ENCODE measurements around the gene ACOX3.
A peak's percentile ranks its signal among the peaks of the same experiment; 100 is the strongest.

The ACOX3 gene

DNA sequence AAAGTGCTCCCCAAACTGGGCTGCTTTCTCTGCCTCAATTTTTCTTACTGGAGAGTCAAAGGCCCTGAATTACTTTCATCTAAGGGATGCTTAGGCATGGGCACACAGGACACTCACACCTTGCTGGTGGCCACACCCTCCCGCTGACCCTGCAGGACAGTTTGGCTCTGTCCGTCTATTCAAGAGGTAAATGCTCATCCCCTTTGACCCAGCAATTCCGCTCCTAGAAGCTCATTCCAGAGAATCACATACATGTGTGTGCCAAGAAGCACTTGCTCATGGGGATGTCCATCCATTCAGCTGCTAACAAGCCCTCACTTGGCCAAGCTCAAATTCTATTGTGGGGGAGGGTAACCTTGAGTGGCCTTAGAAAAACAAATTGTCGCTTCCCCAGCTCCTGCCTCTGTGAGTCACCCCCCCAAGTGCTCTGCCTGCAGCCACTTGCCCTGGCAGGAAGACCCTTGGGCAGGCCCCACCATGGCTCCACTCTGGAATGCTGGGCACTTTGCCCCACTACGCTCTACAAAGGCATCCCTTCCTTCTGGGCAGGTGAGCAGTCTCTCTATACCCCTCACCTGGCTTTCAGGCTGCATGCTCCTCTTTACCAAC, 116.5 kb downstream of the ACOX3 start:
- TF ChIP-seq, protein P1, sequence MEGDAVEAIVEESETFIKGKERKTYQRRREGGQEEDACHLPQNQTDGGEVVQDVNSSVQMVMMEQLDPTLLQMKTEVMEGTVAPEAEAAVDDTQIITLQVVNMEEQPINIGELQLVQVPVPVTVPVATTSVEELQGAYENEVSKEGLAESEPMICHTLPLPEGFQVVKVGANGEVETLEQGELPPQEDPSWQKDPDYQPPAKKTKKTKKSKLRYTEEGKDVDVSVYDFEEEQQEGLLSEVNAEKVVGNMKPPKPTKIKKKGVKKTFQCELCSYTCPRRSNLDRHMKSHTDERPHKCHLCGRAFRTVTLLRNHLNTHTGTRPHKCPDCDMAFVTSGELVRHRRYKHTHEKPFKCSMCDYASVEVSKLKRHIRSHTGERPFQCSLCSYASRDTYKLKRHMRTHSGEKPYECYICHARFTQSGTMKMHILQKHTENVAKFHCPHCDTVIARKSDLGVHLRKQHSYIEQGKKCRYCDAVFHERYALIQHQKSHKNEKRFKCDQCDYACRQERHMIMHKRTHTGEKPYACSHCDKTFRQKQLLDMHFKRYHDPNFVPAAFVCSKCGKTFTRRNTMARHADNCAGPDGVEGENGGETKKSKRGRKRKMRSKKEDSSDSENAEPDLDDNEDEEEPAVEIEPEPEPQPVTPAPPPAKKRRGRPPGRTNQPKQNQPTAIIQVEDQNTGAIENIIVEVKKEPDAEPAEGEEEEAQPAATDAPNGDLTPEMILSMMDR (IDR thresholded peaks at IDR 0.05; ENCODE audit: insufficient read depth, low read depth, low read length, missing control alignments) = no peak
- no peak overlapping the region for H3K4me3 ChIP-seq (ENCODE audit: low read length)
- peak; percentile 75 for DNase-seq (ENCODE audit: low read depth)

- H3K4me3 ChIP-seq (ENCODE audit: low read length) = no peak overlapping the region
- TF ChIP-seq, protein P1 (IDR thresholded peaks at IDR 0.05; ENCODE audit: insufficient read depth, low read depth, low read length, missing control alignments) = no peak
- no peak for DNase-seq (ENCODE audit: low read depth)
Measured at GRCh38 chr4:8322794-8323704, 117.5 kb downstream of the ACOX3 start.

DNA sequence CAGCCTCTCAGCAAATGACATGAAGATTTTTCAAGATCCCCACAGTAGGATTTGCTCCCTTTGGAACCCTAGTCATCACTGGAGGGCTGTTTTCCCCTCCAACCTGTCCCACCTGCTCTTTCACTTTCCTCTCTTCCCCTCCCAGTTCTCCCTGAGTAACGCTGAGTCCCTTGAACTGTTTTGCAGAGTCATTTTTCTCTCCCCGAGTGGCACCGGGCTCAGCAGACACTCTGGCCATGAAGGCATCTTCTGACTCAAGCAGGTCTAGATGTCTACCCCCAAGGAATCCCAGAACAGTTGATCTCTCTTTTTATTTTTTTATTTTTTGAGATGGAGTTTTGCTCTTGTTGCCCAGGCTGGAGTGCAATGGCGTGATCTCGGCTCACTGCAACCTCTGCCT, 118.8 kb downstream of the ACOX3 start:
- H3K4me3 ChIP-seq (ENCODE audit: low read length) = no peak overlapping the region
- DNase-seq (ENCODE audit: low read depth) = no peak
- TF ChIP-seq, protein P1 (IDR thresholded peaks at IDR 0.05; ENCODE audit: insufficient read depth, low read depth, low read length, missing control alignments) = no peak

DNA sequence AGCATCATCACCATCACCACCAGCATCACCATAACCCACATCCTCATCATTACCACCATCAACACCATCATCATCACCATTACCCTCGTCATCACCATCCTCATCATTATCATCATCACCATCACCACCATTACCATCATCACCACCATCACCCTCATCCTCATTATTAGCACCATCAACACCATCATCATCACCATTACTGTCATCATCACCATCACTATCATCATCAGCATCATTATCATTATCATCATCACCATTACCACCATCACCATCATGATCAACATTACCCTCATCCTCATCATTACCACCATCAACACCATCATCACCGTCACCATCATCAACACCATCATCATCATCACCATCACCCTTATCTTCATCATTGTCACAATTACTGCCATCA, 119.3 kb downstream of the ACOX3 start:
- DNase-seq (ENCODE audit: low read depth) = no peak
- TF ChIP-seq, protein P1 (IDR thresholded peaks at IDR 0.05; ENCODE audit: insufficient read depth, low read depth, low read length, missing control alignments) = no peak
- H3K4me3 ChIP-seq (ENCODE audit: low read length) = no peak overlapping the region

DNA sequence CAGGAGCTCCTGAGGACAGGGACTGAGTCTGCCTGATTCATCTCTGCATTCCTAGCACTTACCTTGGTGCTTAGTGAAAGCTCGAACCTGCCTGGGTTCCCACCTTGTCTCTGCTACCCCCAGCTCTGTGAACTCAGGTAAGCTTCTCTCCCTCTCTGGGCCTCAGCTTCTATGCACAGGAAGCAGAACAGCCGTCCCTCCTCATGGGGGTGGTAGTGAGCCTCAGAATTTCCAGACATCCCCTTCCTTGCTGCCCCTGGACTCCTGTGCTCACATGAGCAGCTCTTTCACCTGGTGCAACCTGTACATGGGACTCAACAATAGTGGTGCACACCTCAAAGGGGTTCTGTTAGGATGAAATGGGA, 120.2 kb downstream of the ACOX3 start:
- peak; percentile 19 for DNase-seq (ENCODE audit: low read depth)

GRCh38 chr4:8319731-8320385, 120.7 kb downstream of the ACOX3 start:
- TF ChIP-seq, protein P1 (IDR thresholded peaks at IDR 0.05; ENCODE audit: insufficient read depth, low read depth, low read length, missing control alignments) = no peak
- peak; percentile 52 for DNase-seq (ENCODE audit: low read depth)
- no peak overlapping the region for H3K4me3 ChIP-seq (ENCODE audit: low read length)

More for the DNA sequence above, 120.2 kb downstream of the ACOX3 start:
- no peak overlapping the region for H3K4me3 ChIP-seq (ENCODE audit: low read length)
- TF ChIP-seq, protein P1 (IDR thresholded peaks at IDR 0.05; ENCODE audit: insufficient read depth, low read depth, low read length, missing control alignments) = no peak
